ENCODE data around the gene UBA3. TPM values are rescaled to one million over a fixed set of nuclear protein-coding genes. Genes with fewer than 3 reads are reported as not detected.

UBA3 gene
- total RNA-seq, 2 donors from 2014 or later = 57.4 to 59.0 TPM

- no peak for TF ChIP-seq CTCF (IDR thresholded peaks at IDR 0.05)
- intact Hi-C loops (cut with DNase I) = no loop called here
- no peak for DNase-seq
- Histone ChIP-seq H3K4me1 (no peaks in the 10 kb centered on the region), H3K27ac (no peak overlapping the region), H3K9me3 (no peaks in the 10 kb centered on the region), H3K4me3 (no peak overlapping the region), H3K36me3 (no peaks in the 10 kb centered on the region), H3K9ac (ENCODE audit: low read depth in 2 of 2, low read length in 2 of 2) (no peak overlapping the region), H3K27me3 (no peaks in the 10 kb centered on the region)
Measured at GRCh38 chr3:69016901-69017300, 63.3 kb downstream of the UBA3 start.

GRCh38 chr3:69016102-69016501 lies 64.1 kb downstream of the UBA3 start:
- Histone ChIP-seq H3K27me3 (no peaks in the 10 kb centered on the region), H3K36me3 (no peaks in the 10 kb centered on the region), H3K4me1 (no peaks in the 10 kb centered on the region), H3K27ac (no peak overlapping the region), H3K4me3 (no peak overlapping the region), H3K9ac (ENCODE audit: low read depth in 2 of 2, low read length in 2 of 2) (no peak overlapping the region), H3K9me3 (no peaks in the 10 kb centered on the region)
- intact Hi-C loops (cut with DNase I) = no loop called here
- no peak for TF ChIP-seq CTCF (IDR thresholded peaks at IDR 0.05)
- DNase-seq = no peak

GRCh38 chr3:69014022-69014580 lies 66.1 kb downstream of the UBA3 start:
- peak overlapping the region; percentile 38 to 96 for H3K9ac ChIP-seq (ENCODE audit: low read depth in 2 of 2, low read length in 2 of 2)
- peak overlapping the region; percentile 88 for H3K4me3 ChIP-seq
- H3K27me3 ChIP-seq = no peaks in the 10 kb centered on the region
- no peaks in the 10 kb centered on the region for H3K36me3 ChIP-seq
- H3K9me3 ChIP-seq = no peaks in the 10 kb centered on the region
- intact Hi-C loops (cut with DNase I) = loop anchor here (5.0 kb wide), 1 partner anchor 38 kb away; the partner anchor contains the start of gene TMF1
- DNase-seq = no peak
- TF ChIP-seq CTCF (IDR thresholded peaks at IDR 0.05) = no peak
- H3K4me1 ChIP-seq = no peaks in the 10 kb centered on the region
- H3K27ac ChIP-seq = peak overlapping the region; percentile 93

GRCh38 chr3:69013253-69014021 lies 66.7 kb downstream of the UBA3 start, which contains the start of gene EOGT:
Gene EOGT (minus strand): TSS chr3:69013684. CDS start chr3:69009846, 3,838 bp downstream.
- no peaks in the 10 kb centered on the region for H3K4me1 ChIP-seq
- H3K27ac ChIP-seq = peak within 1 kb of the TSS; percentile 93
- H3K4me3 ChIP-seq = peak within 1 kb of the TSS; percentile 88
- DNase-seq = peak; percentile 94
- H3K27me3 ChIP-seq = no peaks in the 10 kb centered on the region
- peak within 1 kb of the TSS; percentile 52 to 96 for H3K9ac ChIP-seq (ENCODE audit: low read depth in 2 of 2, low read length in 2 of 2)
- H3K36me3 ChIP-seq = no peaks in the 10 kb centered on the region
- intact Hi-C loops (cut with DNase I) = loop anchor here (5.0 kb wide), 1 partner anchor 39 kb away; the partner anchor contains the start of gene TMF1
- H3K9me3 ChIP-seq = no peaks in the 10 kb centered on the region
- TF ChIP-seq CTCF (IDR thresholded peaks at IDR 0.05) = peak; percentile 56

GRCh38 chr3:69012800-69013252 lies 67.3 kb downstream of the UBA3 start:
- Histone ChIP-seq H3K9ac (ENCODE audit: low read depth in 2 of 2, low read length in 2 of 2) (peak overlapping the region; percentile 52 to 96), H3K4me1 (no peaks in the 10 kb centered on the region), H3K27me3 (no peaks in the 10 kb centered on the region), H3K36me3 (no peaks in the 10 kb centered on the region), H3K4me3 (peak overlapping the region; percentile 88), H3K27ac (peak overlapping the region; percentile 93), H3K9me3 (no peaks in the 10 kb centered on the region)
- peak; percentile 48 for DNase-seq
- TF ChIP-seq CTCF (IDR thresholded peaks at IDR 0.05) = no peak
- intact Hi-C loops (cut with DNase I) = loop anchor here (5.0 kb wide), 1 partner anchor 39 kb away; the partner anchor contains the start of gene TMF1
